Keratinocyte (primary cell): ENCODE results near the gene ADAMTS4. TPM values are rescaled to one million over a fixed set of nuclear protein-coding genes. Genes with fewer than 3 reads are reported as not detected.

Experiments used
- DNase-seq: peaks from one replicate; pipeline ENCODE4 v3.0.0-alpha.2; 2011; ENCODE audit warnings: low read depth, missing footprints, low spot score
- FAIRE-seq: peaks from 2 replicates; lab custom pipeline; 2011; peaks lifted over from hg19 to GRCh38; lab: Jason Lieb, UNC
- H2AFZ ChIP-seq: 2 replicates; pipeline ENCODE4 v1.6.0; 2012; ENCODE audit warnings: low read length, control low read depth, inconsistent platforms; ENCODE audit not compliant: control insufficient read depth
- H3K27ac ChIP-seq: 2 replicates; pipeline ENCODE4 v1.5.1; 2011; ENCODE audit warnings: low read length; ENCODE audit not compliant: control insufficient read depth, insufficient read depth
- H3K27me3 ChIP-seq: 3 replicates; pipeline ENCODE4 v1.6.0; 2011; ENCODE audit warnings: low read length; ENCODE audit not compliant: control insufficient read depth, insufficient read depth; ENCODE audit errors: extremely low read depth
- H3K36me3 ChIP-seq, 2 experiments: 2 replicates in 1 of 2; 3 replicates in 1 of 2; pipeline ENCODE4 v1.5.1; 2011; ENCODE audit warnings: low read length in 2 of 2, mild to moderate bottlenecking in 1 of 2; ENCODE audit not compliant: control insufficient read depth in 2 of 2, insufficient read depth in 2 of 2; ENCODE audit errors: extremely low read depth in 1 of 2
- H3K4me1 ChIP-seq: 3 replicates; pipeline ENCODE4 v1.5.1; 2011; ENCODE audit warnings: low read length; ENCODE audit not compliant: control insufficient read depth, insufficient read depth; ENCODE audit errors: extremely low read depth
- H3K4me2 ChIP-seq: 3 replicates; pipeline ENCODE4 v1.6.0; 2011; ENCODE audit warnings: low read depth, low read length; ENCODE audit not compliant: control insufficient read depth, insufficient read depth; ENCODE audit errors: extremely low read depth
- H3K4me3 ChIP-seq, 3 experiments: fragments of 200-600 bp in 1 of 3; sonication (generic) in 1 of 3; 2 replicates in 2 of 3; 3 replicates in 1 of 3; pipeline ENCODE4 v1.5.1; 2011 to 2016; ENCODE audit warnings: low read length in 3 of 3, mild to moderate bottlenecking in 3 of 3, control low read depth in 2 of 3, inconsistent platforms in 1 of 3, low read depth in 1 of 3, mixed read lengths in 1 of 3, mixed run types in 1 of 3, moderate library complexity in 1 of 3; ENCODE audit not compliant: control insufficient read depth in 2 of 3, insufficient read depth in 2 of 3; ENCODE audit errors: extremely low read depth in 1 of 3
- H3K79me2 ChIP-seq: 2 replicates; pipeline ENCODE4 v1.6.0; 2012; ENCODE audit warnings: low read length; ENCODE audit not compliant: control insufficient read depth, insufficient read depth
- H3K9ac ChIP-seq: 3 replicates; pipeline ENCODE4 v1.6.0; 2011; ENCODE audit warnings: low read length; ENCODE audit not compliant: control insufficient read depth, insufficient read depth; ENCODE audit errors: extremely low read depth
- H3K9me1 ChIP-seq: 3 replicates; pipeline ENCODE4 v1.6.0; 2011; ENCODE audit warnings: low read length; ENCODE audit not compliant: control insufficient read depth, insufficient read depth; ENCODE audit errors: extremely low read depth
- H3K9me3 ChIP-seq: 2 replicates; pipeline ENCODE4 v1.5.1; 2012; ENCODE audit warnings: low read depth, low read length; ENCODE audit not compliant: control insufficient read depth
- H4K20me1 ChIP-seq: 3 replicates; pipeline ENCODE4 v1.6.0; 2011; ENCODE audit warnings: low read length; ENCODE audit not compliant: control insufficient read depth, insufficient read depth; ENCODE audit errors: extremely low read depth
- CTCF ChIP-seq, 3 experiments: IDR thresholded peaks in 1 of 3; conservative IDR thresholded peaks in 1 of 3; optimal IDR thresholded peaks in 1 of 3; 2 replicates in 2 of 3; 3 replicates in 1 of 3; pipeline versions ENCODE3 to v1.5.1; 2011; ENCODE audit warnings: low read length in 3 of 3, mild to moderate bottlenecking in 3 of 3, moderate library complexity in 2 of 3, control low read depth in 1 of 3, inconsistent platforms in 1 of 3; ENCODE audit not compliant: insufficient read depth in 2 of 3; ENCODE audit errors: extremely low read depth in 1 of 3
- EZH2 ChIP-seq: IDR thresholded peaks from one replicate; pipeline ENCODE4 v1.6.1; 2012; ENCODE audit warnings: inconsistent platforms, mild to moderate bottlenecking, low read length, moderate library complexity
- dilution Hi-C: fragments of 300-500 bp; cut with MboI; formaldehyde crosslinking; loops from one replicate; pipeline ENCODE4 v1.7.0; 2020; ENCODE audit warnings: low sequenced_read_pairs; ENCODE audit not compliant: extremely low pct_ligation_motif_present
- polyA plus RNA-seq, 5 experiments: library from polyadenylated mRNA; depleted of rRNA in 3 of 5; stranded (reverse) in 3 of 5; stranded (forward) in 1 of 5; unstranded in 1 of 5; fragments of >200 nt; gene quantifications; 1 replicate in 1 of 5; 2 replicates in 3 of 5; 3 replicates in 1 of 5; pipeline versions ENCODE4 v1.2.1 to v1.2.3, GENCODE V29; 2011 to 2012; ENCODE audit warnings: missing spikeins in 2 of 5, low read depth in 1 of 5, low replicate concordance in 1 of 5

Gene ADAMTS4
- polyA plus RNA-seq, 1 donor (not counting 4 experiments of a cell fraction or from before 2014, with no cell fraction given) = 0.35 TPM

- Histone ChIP-seq H3K9ac (no peak overlapping the region), H3K4me3 (no peak overlapping the region), H2AFZ (no peak overlapping the region), H3K9me3 (no peaks in the 10 kb centered on the region), H3K9me1 (no peaks in the 10 kb centered on the region), H3K27me3 (no peaks in the 10 kb centered on the region), H3K79me2 (no peaks in the 10 kb centered on the region), H3K36me3 (peaks cover 0 to 2% of the 10 kb centered on the region in 2 experiments), H3K4me1 (no peaks in the 10 kb centered on the region), H4K20me1 (no peaks in the 10 kb centered on the region), H3K4me2 (no peak overlapping the region), H3K27ac (no peak overlapping the region)
- FAIRE-seq (no peak), DNase-seq (no peak)
- TF ChIP-seq EZH2 (no peak), CTCF (optimal IDR thresholded peaks at IDR 0.05 in 1 of 3, IDR thresholded peaks at IDR 0.05 in 1 of 3, conservative IDR thresholded peaks at IDR 0.05 in 1 of 3; ENCODE audit: extremely low read depth in 1 of 3, insufficient read depth in 2 of 3, low read length in 3 of 3) (no peak)
- dilution Hi-C loops = no loop called here
Observed at GRCh38 chr1:161220002-161220401, 21.1 kb upstream of the ADAMTS4 start.

GRCh38 chr1:161219078-161219892 lies 20.4 kb upstream of the ADAMTS4 start:
- no peak overlapping the region for H3K4me3 ChIP-seq
- peaks cover 0 to 4% of the 10 kb centered on the region in 2 experiments for H3K36me3 ChIP-seq
- H3K9me1 ChIP-seq = no peaks in the 10 kb centered on the region
- no peaks in the 10 kb centered on the region for H3K79me2 ChIP-seq
- H3K27ac ChIP-seq = no peak overlapping the region
- H4K20me1 ChIP-seq = no peaks in the 10 kb centered on the region
- no peak for DNase-seq
- TF ChIP-seq EZH2 (no peak), CTCF (optimal IDR thresholded peaks at IDR 0.05 in 1 of 3, IDR thresholded peaks at IDR 0.05 in 1 of 3, conservative IDR thresholded peaks at IDR 0.05 in 1 of 3; ENCODE audit: extremely low read depth in 1 of 3, insufficient read depth in 2 of 3, low read length in 3 of 3) (no peak)
- no peak overlapping the region for H2AFZ ChIP-seq
- no peaks in the 10 kb centered on the region for H3K4me1 ChIP-seq
- no peak overlapping the region for H3K9ac ChIP-seq
- no peak overlapping the region for H3K4me2 ChIP-seq
- no peaks in the 10 kb centered on the region for H3K9me3 ChIP-seq
- no peak for FAIRE-seq
- dilution Hi-C loops = no loop called here
- H3K27me3 ChIP-seq = no peaks in the 10 kb centered on the region
